Lower leg skin (tissue), 4 donors: Measurements from ENCODE around the gene ATP2B3. TPM values are rescaled to one million over a fixed set of nuclear protein-coding genes. Genes with fewer than 3 reads are reported as not detected.

Experiments
- DNase-seq, 2 donors: peaks; one replicate each; pipeline ENCODE4 v3.0.0-alpha.2; 2019; ENCODE audit warnings: low spot score in 2 of 2
- H3K4me3 ChIP-seq: fragments of 200-600 bp; sonication (generic); 2 replicates; pipeline ENCODE4 v1.5.1; 2017; ENCODE audit warnings: mild to moderate bottlenecking, low read depth; ENCODE audit not compliant: poor library complexity, severe bottlenecking
- CTCF ChIP-seq, 3 donors: fragments of 450-650 bp; IDR thresholded peaks; one replicate each; pipeline ENCODE4 v1.5.1; 2016; ENCODE audit warnings: antibody characterized with exemption in 3 of 3, mild to moderate bottlenecking in 3 of 3, moderate library complexity in 2 of 3
- POLR2A ChIP-seq, 2 donors: fragments of 450-650 bp; IDR thresholded peaks; one replicate each; pipeline ENCODE4 v1.6.1; 2016 to 2017; ENCODE audit warnings: antibody characterized with exemption in 2 of 2, mild to moderate bottlenecking in 1 of 2, moderate library complexity in 1 of 2
- WGBS, 2 donors: methylation state at CpG; one replicate each; pipeline ENCODE4 v1.1.5; 2018; 5-methylcytosine and 5-hydroxymethylcytosine counted together
- intact Hi-C: fragments of 100-400 bp; cut with DNase I; formaldehyde crosslinking; loops from one replicate; pipeline ENCODE4 v1.15.0; 2023; ENCODE audit warnings: low total_unique reads
- total RNA-seq, 4 donors: library from RNA; depleted of rRNA; stranded (reverse); fragments of >200 nt; gene quantifications; one replicate each; pipeline ENCODE4 v1.1.0, GENCODE V29; 2016

The ATP2B3 gene
- total RNA-seq, 4 donors from 2014 or later, result 0.07 TPM; not detected in 3

DNA sequence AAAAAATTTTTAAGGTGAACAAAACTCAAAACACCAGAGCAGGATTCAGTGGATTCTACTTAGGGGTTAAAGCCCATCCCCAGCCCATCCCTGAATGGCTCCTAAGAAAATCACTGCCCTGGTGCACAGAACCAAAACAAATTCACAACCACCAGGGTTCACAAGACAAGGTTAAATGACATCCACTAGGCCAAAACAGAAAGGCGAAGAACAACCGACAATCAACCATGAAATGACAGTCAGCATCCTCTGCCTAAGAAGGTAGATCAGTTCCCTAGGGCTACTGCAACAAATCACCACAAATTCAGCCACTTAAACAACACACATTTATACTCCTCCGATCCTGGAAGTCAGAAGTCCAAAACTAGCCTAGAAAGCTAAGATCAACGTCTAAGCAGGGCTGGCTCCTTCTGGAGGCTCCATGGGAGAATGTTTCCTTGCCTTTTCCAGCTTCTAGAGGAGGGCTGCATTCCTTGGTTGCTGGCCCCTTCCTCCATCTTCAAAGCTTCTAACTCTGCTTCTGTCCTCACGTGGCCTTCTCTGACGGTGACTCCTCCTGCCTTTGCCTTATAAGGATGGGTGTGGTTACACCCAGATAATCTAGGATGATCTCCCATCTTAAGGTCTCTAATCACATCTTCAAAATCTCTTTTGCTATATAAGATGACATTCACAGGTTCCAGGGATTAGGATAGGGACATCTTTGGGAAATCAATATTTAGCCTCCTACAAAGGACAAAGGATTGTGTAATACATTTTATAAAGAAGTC, 79.7 kb downstream of the ATP2B3 start:
- no peak for DNase-seq
- TF ChIP-seq POLR2A (IDR thresholded peaks at IDR 0.05), result no peak
- no peak for TF ChIP-seq CTCF (IDR thresholded peaks at IDR 0.05)
- 79 to 87% methylated on average over 6 of the region's 6 CpGs for WGBS, 2 donors
- intact Hi-C loops, result no loop called here
- H3K4me3 ChIP-seq, result no peak overlapping the region

DNA sequence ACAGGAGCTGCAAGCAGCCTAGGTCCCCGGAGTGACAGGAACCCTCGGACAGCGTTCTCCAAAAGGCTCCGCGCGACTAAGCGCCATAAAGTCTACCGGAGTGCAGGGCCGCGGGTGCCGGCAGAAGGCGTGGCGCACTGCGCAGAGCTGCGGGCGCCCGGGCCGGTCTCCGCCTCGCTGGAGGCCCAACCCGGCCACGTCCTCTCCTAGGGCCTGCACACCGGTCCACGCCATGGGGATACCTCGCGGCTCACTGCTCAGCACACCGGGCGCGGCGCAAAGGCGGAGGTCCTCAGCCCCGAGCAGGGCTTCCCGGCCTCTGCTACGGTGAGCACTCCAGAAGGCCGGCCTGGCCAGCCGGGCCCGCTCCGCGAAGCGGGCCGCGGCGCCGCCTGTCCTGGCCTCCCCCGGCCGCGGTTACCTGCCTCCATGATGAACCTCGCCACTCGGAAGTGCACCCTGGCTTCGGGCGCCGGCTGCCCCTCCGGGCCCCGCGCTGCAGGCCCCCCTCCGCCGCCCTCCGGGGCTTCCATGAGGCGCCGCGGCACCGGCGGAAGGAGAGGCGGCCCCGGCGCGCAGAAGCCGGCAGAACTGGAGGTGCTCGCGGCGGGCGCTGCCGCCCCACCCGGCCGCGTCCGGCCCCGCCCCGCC, 81.2 kb downstream of the ATP2B3 start, which contains the start of gene CCNQ:
Gene CCNQ, minus strand, starts transcription at position 599 of the 651 bp plus-strand sequence. Its CDS starts 66 bp downstream, at position 533.
- no peak for TF ChIP-seq POLR2A (IDR thresholded peaks at IDR 0.05)
- TF ChIP-seq CTCF (IDR thresholded peaks at IDR 0.05), result no peak
- no peak for DNase-seq
- H3K4me3 ChIP-seq, result peak within 1 kb of the TSS; percentile 45
- WGBS, 2 donors, result 0 to 41% methylated on average over 9 to 47 of the region's 79 CpGs
- intact Hi-C loops, result no loop called here

DNA sequence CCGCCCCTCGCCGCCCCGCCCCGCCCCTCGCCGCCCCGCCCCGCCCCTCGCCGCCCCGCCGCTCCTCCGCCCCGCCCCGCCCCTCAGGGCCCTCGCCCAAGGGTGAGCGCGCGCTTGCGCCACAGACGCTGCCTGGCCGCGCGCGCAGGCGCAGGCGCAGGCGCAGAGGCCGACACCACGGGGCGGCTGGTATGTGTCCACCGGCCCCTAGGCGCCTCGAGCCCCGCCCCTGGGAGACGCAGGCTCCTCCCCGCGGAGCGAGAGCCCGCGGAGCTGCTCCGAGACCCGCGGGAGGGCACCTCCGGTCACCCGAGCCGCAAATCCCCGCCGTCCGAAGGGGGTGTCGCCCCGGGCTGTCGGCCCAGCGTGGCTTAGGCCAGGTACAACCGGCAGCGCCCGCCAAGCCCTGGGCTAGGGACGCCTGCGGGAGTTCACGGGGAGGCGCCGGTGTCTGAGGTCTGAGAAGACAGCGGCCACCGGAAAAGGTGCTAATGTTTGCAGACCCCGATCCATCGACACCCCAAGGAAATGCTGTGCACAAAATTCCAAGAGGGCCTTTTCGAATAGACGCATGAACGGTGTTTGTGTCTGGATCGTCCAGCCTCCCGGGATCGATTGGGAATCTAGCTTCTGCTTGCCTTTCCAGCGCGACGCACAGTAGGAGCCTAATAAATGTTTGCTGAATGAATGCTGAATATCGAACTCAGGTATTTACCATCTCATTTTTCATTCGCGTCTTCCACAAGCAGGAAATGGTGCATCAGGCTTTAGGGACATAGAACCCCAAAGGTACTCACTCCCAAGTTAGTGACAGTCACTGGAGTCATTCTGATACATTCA, 82.0 kb downstream of the ATP2B3 start:
- TF ChIP-seq CTCF (IDR thresholded peaks at IDR 0.05) (no peak), POLR2A (IDR thresholded peaks at IDR 0.05) (no peak)
- intact Hi-C loops, result no loop called here
- WGBS, 2 donors, result 0 to 34% methylated on average over 3 to 19 of the region's 79 CpGs
- peak; percentile 69 to 96 for DNase-seq
- H3K4me3 ChIP-seq, result peak overlapping the region; percentile 45

- TF ChIP-seq POLR2A (IDR thresholded peaks at IDR 0.05) (no peak), CTCF (IDR thresholded peaks at IDR 0.05) (no peak)
- WGBS, 2 donors, result 8 to 44% methylated on average over 2 of the region's 2 CpGs
- intact Hi-C loops, result no loop called here
- no peak for DNase-seq
- no peak overlapping the region for H3K4me3 ChIP-seq
These were observed 82.6 kb downstream of the ATP2B3 start for GRCh38 chrX:153600032-153600373.

GRCh38 chrX:153600921-153601320, 83.5 kb downstream of the ATP2B3 start:
- no peak for DNase-seq
- intact Hi-C loops, result no loop called here
- 67% methylated on average over 4 of the region's 7 CpGs; no CpG with 5 or more reads in 1 of the 2 donors for WGBS, 2 donors
- TF ChIP-seq CTCF (IDR thresholded peaks at IDR 0.05) (no peak), POLR2A (IDR thresholded peaks at IDR 0.05) (no peak)
- no peak overlapping the region for H3K4me3 ChIP-seq
